ENCODE measurements around the gene CPNE2.

The CPNE2 gene

GRCh38 chr16:57145046-57146021 is 53.0 kb downstream of the CPNE2 start:
- DNase-seq (ENCODE audit: low spot score), result no peak

GRCh38 chr16:57146040-57146647 is 53.8 kb downstream of the CPNE2 start:
- no peak for DNase-seq (ENCODE audit: low spot score)

GRCh38 chr16:57146735-57147134 is 54.4 kb downstream of the CPNE2 start:
- DNase-seq (ENCODE audit: low spot score), result no peak

GRCh38 chr16:57147381-57148221 is 55.2 kb downstream of the CPNE2 start:
- no peak for DNase-seq (ENCODE audit: low spot score)

- DNase-seq (ENCODE audit: low spot score), result no peak
Observed at GRCh38 chr16:57148481-57148880, 56.1 kb downstream of the CPNE2 start.

GRCh38 chr16:57149391-57149790 is 57.0 kb downstream of the CPNE2 start:
- DNase-seq (ENCODE audit: low spot score), result no peak

GRCh38 chr16:57150682-57151330 is 58.4 kb downstream of the CPNE2 start:
- no peak for DNase-seq (ENCODE audit: low spot score)

GRCh38 chr16:57151369-57151768 is 59.0 kb downstream of the CPNE2 start:
- no peak for DNase-seq (ENCODE audit: low spot score)

GRCh38 chr16:57152096-57153093 is 60.0 kb downstream of the CPNE2 start:
- DNase-seq (ENCODE audit: low spot score), result no peak

GRCh38 chr16:57153841-57154240 is 61.5 kb downstream of the CPNE2 start:
- no peak for DNase-seq (ENCODE audit: low spot score)

GRCh38 chr16:57155702-57156350 is 63.4 kb downstream of the CPNE2 start:
- no peak for DNase-seq (ENCODE audit: low spot score)

GRCh38 chr16:57156351-57156703 is 63.9 kb downstream of the CPNE2 start:
- DNase-seq (ENCODE audit: low spot score), result no peak

- DNase-seq (ENCODE audit: low spot score), result no peak
Observed at GRCh38 chr16:57157533-57157932, 65.2 kb downstream of the CPNE2 start.

GRCh38 chr16:57159447-57159846 is 67.1 kb downstream of the CPNE2 start:
- DNase-seq (ENCODE audit: low spot score), result no peak

- DNase-seq (ENCODE audit: low spot score), result no peak
Observed at GRCh38 chr16:57163842-57164241, 71.5 kb downstream of the CPNE2 start.

- no peak for DNase-seq (ENCODE audit: low spot score)
Observed at GRCh38 chr16:57165483-57165882, 73.1 kb downstream of the CPNE2 start.

GRCh38 chr16:57165938-57166337 is 73.6 kb downstream of the CPNE2 start:
- DNase-seq (ENCODE audit: low spot score), result no peak

- DNase-seq (ENCODE audit: low spot score), result no peak
Observed at GRCh38 chr16:57166451-57166850, 74.1 kb downstream of the CPNE2 start.

GRCh38 chr16:57166951-57167350 is 74.6 kb downstream of the CPNE2 start:
- DNase-seq (ENCODE audit: low spot score), result no peak

- no peak for DNase-seq (ENCODE audit: low spot score)
Observed at GRCh38 chr16:57167538-57167937, 75.2 kb downstream of the CPNE2 start.

All from COLO829 (cell line).